ENCODE results near the gene FCER2. TPM values are rescaled to one million over a fixed set of nuclear protein-coding genes. Genes with fewer than 3 reads are reported as not detected.

The FCER2 gene
- total RNA-seq, 1 experiment from 2014 or later = 0.15 TPM

DNA sequence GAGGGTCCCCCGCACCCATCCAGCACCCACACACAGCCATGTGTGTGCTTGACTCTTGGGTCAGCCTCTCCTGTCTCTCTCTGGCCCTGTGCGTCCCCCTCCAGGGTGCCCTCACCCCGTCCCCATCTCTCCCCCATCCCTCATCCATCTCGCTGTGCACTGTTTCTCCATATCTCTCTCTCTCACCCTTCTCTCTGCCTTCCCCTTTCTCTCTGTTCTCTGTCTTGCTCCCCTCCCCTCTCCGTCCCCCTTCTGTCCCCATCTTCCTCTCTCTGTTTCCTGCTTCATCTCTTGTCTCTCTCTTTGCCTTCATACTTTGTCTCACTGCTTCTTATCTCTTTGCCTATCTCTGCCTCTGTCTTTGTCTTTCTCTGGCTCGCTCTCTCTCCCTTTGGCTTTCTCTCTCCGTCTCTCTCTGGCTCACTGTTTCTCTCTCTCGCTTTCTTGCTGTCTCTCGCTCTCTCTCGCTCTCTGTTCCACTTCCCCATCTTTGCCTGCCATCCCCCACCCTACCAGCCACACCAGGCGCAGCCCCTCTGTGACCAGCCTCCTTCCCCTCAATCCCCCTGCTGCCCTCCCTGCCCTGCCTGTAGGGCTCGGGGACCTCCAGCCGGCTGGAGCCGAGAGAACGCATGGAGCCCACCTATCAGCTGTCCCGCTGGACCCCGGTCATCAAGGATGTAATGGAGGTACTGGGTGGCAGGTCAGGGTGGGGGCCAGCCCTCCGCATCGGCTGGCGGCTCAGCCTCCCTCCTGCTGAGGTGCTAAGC, 56.1 kb downstream of the FCER2 start:
- DNase-seq (ENCODE audit: low read depth, low spot score) (no peak), ATAC-seq (no peak; the same call in 1 of the 2 replicates)
- H3K27me3 ChIP-seq (ENCODE audit: control insufficient read depth, insufficient read depth, low read length) = no peaks in the 10 kb centered on the region
- no peak overlapping the region for H3K27ac ChIP-seq (ENCODE audit: low read length)
- H3K4me3 ChIP-seq (ENCODE audit: low read depth in 2 of 2, low read length in 2 of 2) = no peak overlapping the region
- no peaks in the 10 kb centered on the region for H3K9me3 ChIP-seq (ENCODE audit: control insufficient read depth, insufficient read depth, low read depth, low read length)
- no peaks in the 10 kb centered on the region for H3K36me3 ChIP-seq (ENCODE audit: control insufficient read depth, insufficient read depth, low read length)
- TF ChIP-seq, protein P1, sequence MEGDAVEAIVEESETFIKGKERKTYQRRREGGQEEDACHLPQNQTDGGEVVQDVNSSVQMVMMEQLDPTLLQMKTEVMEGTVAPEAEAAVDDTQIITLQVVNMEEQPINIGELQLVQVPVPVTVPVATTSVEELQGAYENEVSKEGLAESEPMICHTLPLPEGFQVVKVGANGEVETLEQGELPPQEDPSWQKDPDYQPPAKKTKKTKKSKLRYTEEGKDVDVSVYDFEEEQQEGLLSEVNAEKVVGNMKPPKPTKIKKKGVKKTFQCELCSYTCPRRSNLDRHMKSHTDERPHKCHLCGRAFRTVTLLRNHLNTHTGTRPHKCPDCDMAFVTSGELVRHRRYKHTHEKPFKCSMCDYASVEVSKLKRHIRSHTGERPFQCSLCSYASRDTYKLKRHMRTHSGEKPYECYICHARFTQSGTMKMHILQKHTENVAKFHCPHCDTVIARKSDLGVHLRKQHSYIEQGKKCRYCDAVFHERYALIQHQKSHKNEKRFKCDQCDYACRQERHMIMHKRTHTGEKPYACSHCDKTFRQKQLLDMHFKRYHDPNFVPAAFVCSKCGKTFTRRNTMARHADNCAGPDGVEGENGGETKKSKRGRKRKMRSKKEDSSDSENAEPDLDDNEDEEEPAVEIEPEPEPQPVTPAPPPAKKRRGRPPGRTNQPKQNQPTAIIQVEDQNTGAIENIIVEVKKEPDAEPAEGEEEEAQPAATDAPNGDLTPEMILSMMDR (IDR thresholded peaks at IDR 0.05) = no peak
- TF ChIP-seq SIN3A (IDR thresholded peaks at IDR 0.05; ENCODE audit: borderline replicate concordance, insufficient read depth, low read depth, low read length) = no peak
- TF ChIP-seq POLR2AphosphoS5 (IDR thresholded peaks at IDR 0.05; ENCODE audit: low read depth, low read length) = no peak
- TF ChIP-seq TCF7L2 (IDR thresholded peaks at IDR 0.05; ENCODE audit: low read depth, low read length) = no peak
- TF ChIP-seq, protein P2, sequence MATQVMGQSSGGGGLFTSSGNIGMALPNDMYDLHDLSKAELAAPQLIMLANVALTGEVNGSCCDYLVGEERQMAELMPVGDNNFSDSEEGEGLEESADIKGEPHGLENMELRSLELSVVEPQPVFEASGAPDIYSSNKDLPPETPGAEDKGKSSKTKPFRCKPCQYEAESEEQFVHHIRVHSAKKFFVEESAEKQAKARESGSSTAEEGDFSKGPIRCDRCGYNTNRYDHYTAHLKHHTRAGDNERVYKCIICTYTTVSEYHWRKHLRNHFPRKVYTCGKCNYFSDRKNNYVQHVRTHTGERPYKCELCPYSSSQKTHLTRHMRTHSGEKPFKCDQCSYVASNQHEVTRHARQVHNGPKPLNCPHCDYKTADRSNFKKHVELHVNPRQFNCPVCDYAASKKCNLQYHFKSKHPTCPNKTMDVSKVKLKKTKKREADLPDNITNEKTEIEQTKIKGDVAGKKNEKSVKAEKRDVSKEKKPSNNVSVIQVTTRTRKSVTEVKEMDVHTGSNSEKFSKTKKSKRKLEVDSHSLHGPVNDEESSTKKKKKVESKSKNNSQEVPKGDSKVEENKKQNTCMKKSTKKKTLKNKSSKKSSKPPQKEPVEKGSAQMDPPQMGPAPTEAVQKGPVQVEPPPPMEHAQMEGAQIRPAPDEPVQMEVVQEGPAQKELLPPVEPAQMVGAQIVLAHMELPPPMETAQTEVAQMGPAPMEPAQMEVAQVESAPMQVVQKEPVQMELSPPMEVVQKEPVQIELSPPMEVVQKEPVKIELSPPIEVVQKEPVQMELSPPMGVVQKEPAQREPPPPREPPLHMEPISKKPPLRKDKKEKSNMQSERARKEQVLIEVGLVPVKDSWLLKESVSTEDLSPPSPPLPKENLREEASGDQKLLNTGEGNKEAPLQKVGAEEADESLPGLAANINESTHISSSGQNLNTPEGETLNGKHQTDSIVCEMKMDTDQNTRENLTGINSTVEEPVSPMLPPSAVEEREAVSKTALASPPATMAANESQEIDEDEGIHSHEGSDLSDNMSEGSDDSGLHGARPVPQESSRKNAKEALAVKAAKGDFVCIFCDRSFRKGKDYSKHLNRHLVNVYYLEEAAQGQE (IDR thresholded peaks at IDR 0.05; ENCODE audit: insufficient read depth in 1 of 2, low read depth in 2 of 2, low read length in 1 of 2) = no peak
- intact Hi-C loops (cut with micrococcal nuclease; ENCODE audit: unreplicated experiment) (no loop called here), in situ Hi-C loops (cut with HindIII; ENCODE audit: low pct_unique_long_range_greater_than_20kb, low sequenced_read_pairs) (no loop called here)
- ChIA-PET POLR2A (no interaction called here), CTCF (no interaction called here)
- BruUV-seq (replicated peaks) = no TSS peak
- no peaks in the 10 kb centered on the region for H3K4me1 ChIP-seq (ENCODE audit: control insufficient read depth, insufficient read depth, low read length)

DNA sequence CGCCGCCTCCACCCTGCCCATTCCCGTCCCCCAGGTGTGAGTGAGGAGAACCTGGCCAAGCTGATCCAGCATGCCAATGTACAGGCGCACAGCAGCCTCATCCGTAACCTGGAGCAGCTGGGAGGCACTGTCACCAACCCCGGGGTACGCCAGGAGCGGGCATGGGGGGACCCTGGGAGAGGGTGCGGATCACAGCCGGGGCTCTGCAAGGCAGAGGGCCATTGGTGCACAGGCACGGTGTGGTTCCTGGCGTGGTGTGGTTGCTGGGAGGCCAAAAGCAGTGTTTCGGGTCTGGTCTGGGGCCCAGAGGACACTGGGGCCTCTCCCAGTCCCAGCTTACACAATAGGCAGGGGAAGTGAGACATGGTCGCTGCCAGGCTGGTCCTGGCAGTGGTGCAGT, 56.8 kb downstream of the FCER2 start:
- H3K4me3 ChIP-seq (ENCODE audit: low read depth in 2 of 2, low read length in 2 of 2) = no peak overlapping the region
- no peaks in the 10 kb centered on the region for H3K4me1 ChIP-seq (ENCODE audit: control insufficient read depth, insufficient read depth, low read length)
- ChIA-PET CTCF (no interaction called here), POLR2A (no interaction called here)
- no TSS peak for BruUV-seq (replicated peaks)
- H3K27me3 ChIP-seq (ENCODE audit: control insufficient read depth, insufficient read depth, low read length) = no peaks in the 10 kb centered on the region
- intact Hi-C loops (cut with micrococcal nuclease; ENCODE audit: unreplicated experiment) = no loop called here
- TF ChIP-seq, protein P1 (IDR thresholded peaks at IDR 0.05) = no peak
- TF ChIP-seq SIN3A (IDR thresholded peaks at IDR 0.05; ENCODE audit: borderline replicate concordance, insufficient read depth, low read depth, low read length) (no peak), POLR2AphosphoS5 (IDR thresholded peaks at IDR 0.05; ENCODE audit: low read depth, low read length) (no peak), TCF7L2 (IDR thresholded peaks at IDR 0.05; ENCODE audit: low read depth, low read length) (no peak)
- TF ChIP-seq, protein P2 (IDR thresholded peaks at IDR 0.05; ENCODE audit: insufficient read depth in 1 of 2, low read depth in 2 of 2, low read length in 1 of 2) = no peak
- ATAC-seq (peak; percentile 42), DNase-seq (ENCODE audit: low read depth, low spot score) (no peak)
- no peaks in the 10 kb centered on the region for H3K9me3 ChIP-seq (ENCODE audit: control insufficient read depth, insufficient read depth, low read depth, low read length)
- no peak overlapping the region for H3K27ac ChIP-seq (ENCODE audit: low read length)
- no peaks in the 10 kb centered on the region for H3K36me3 ChIP-seq (ENCODE audit: control insufficient read depth, insufficient read depth, low read length)
- in situ Hi-C loops (cut with HindIII; ENCODE audit: low pct_unique_long_range_greater_than_20kb, low sequenced_read_pairs) = no loop called here
